ENCODE data around the gene SPDEF.

SPDEF gene

GRCh38 chr6:34578445-34579262 is 22.5 kb upstream of the SPDEF start:
- no peak overlapping the region for H2BK15ac ChIP-seq (ENCODE audit: low read depth, poor library complexity, severe bottlenecking)
- 93% methylated on average over 7 of the region's 7 CpGs for WGBS
- no peak for DNase-seq
- no peak overlapping the region for H3K4ac ChIP-seq (ENCODE audit: low read depth in 1 of 2, low read length in 2 of 2)
- H4K91ac ChIP-seq (ENCODE audit: low read length): no peak overlapping the region
- H3K18ac ChIP-seq (ENCODE audit: low read depth in 1 of 2, low read length in 2 of 2): no peak overlapping the region
- no peak overlapping the region for H2BK5ac ChIP-seq (ENCODE audit: low read depth, low read length, poor library complexity, severe bottlenecking)
- H3K4me3 ChIP-seq (ENCODE audit: insufficient read depth in 1 of 2, low read depth in 1 of 2, low read length in 2 of 2): no peak overlapping the region
- H3K27ac ChIP-seq (ENCODE audit: low read length, poor library complexity, severe bottlenecking): no peak overlapping the region
- H2BK12ac ChIP-seq (ENCODE audit: low read length in 2 of 2): no peak overlapping the region
- H3K79me1 ChIP-seq (replicated peaks; ENCODE audit: low read length, poor library complexity, severe bottlenecking): peaks cover 5% of the 10 kb centered on the region
- H3K27me3 ChIP-seq (ENCODE audit: control insufficient read depth in 1 of 2, insufficient read depth in 1 of 2, low read length in 2 of 2): no peaks in the 10 kb centered on the region
- peaks cover 0 to 23% of the 10 kb centered on the region in 2 experiments for H3K36me3 ChIP-seq (ENCODE audit: control insufficient read depth in 1 of 2, insufficient read depth in 2 of 2, low read depth in 1 of 2, low read length in 2 of 2)
- no peak overlapping the region for H2AFZ ChIP-seq (ENCODE audit: low read depth, low read length)
- H3K9ac ChIP-seq (ENCODE audit: low read length): no peak overlapping the region
- no peaks in the 10 kb centered on the region for H3K4me1 ChIP-seq (ENCODE audit: control insufficient read depth, insufficient read depth, low read depth, low read length)
- no peak overlapping the region for H2AK5ac ChIP-seq (ENCODE audit: low read length, severe bottlenecking)
- H4K8ac ChIP-seq (ENCODE audit: low read length): no peak overlapping the region
- H2BK120ac ChIP-seq (ENCODE audit: low read depth, low read length): no peak overlapping the region
- no peak overlapping the region for H3K23ac ChIP-seq (ENCODE audit: low read length in 2 of 2)
- no peaks in the 10 kb centered on the region for H3K9me3 ChIP-seq (ENCODE audit: control insufficient read depth, low read length)
- H3K14ac ChIP-seq (ENCODE audit: low read length in 2 of 2): no peak overlapping the region
- H3K4me2 ChIP-seq (ENCODE audit: low read length, poor library complexity, severe bottlenecking): no peak overlapping the region

GRCh38 chr6:34576286-34576955 is 20.3 kb upstream of the SPDEF start:
- H2BK12ac ChIP-seq (ENCODE audit: low read length in 2 of 2): no peak overlapping the region

DNA sequence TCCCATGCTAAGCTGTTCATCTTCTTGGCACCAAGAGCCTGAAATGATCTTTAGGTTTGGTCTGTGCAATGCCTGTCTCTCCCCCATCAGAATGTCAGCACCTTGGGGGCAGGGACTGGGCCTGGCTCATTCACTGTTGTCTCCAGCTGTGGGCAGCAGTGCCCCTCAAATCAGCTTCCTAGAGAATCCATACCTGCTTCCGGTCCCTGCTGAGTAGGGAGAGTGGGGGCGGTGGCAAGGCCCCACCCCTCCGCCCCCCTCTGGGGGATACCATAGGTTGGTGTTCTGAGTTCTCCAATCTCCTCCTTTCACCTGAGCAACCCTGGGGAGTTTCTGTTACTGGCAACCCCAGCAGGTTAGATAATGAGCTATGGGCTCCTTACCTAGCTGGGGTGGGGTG is 19.2 kb upstream of the SPDEF start:
- DNase-seq: no peak
- Histone ChIP-seq H3K9ac (ENCODE audit: low read length) (no peak overlapping the region), H3K18ac (ENCODE audit: low read depth in 1 of 2, low read length in 2 of 2) (no peak overlapping the region), H3K27ac (ENCODE audit: low read length, poor library complexity, severe bottlenecking) (no peak overlapping the region), H3K4ac (ENCODE audit: low read depth in 1 of 2, low read length in 2 of 2) (no peak overlapping the region), H4K91ac (ENCODE audit: low read length) (no peak overlapping the region), H3K14ac (ENCODE audit: low read length in 2 of 2) (no peak overlapping the region), H2BK5ac (ENCODE audit: low read depth, low read length, poor library complexity, severe bottlenecking) (no peak overlapping the region), H2AFZ (ENCODE audit: low read depth, low read length) (no peak overlapping the region), H3K79me1 (replicated peaks; ENCODE audit: low read length, poor library complexity, severe bottlenecking) (no peaks in the 10 kb centered on the region), H3K4me2 (ENCODE audit: low read length, poor library complexity, severe bottlenecking) (no peak overlapping the region), H3K4me3 (ENCODE audit: insufficient read depth in 1 of 2, low read depth in 1 of 2, low read length in 2 of 2) (no peak overlapping the region), H3K4me1 (ENCODE audit: control insufficient read depth, insufficient read depth, low read depth, low read length) (no peaks in the 10 kb centered on the region), H3K9me3 (ENCODE audit: control insufficient read depth, low read length) (no peaks in the 10 kb centered on the region), H3K36me3 (ENCODE audit: control insufficient read depth in 1 of 2, insufficient read depth in 2 of 2, low read depth in 1 of 2, low read length in 2 of 2) (peaks cover 0 to 4% of the 10 kb centered on the region in 2 experiments), H2BK12ac (ENCODE audit: low read length in 2 of 2) (no peak overlapping the region), H2AK5ac (ENCODE audit: low read length, severe bottlenecking) (no peak overlapping the region), H2BK15ac (ENCODE audit: low read depth, poor library complexity, severe bottlenecking) (no peak overlapping the region), H3K23ac (ENCODE audit: low read length in 2 of 2) (no peak overlapping the region), H2BK120ac (ENCODE audit: low read depth, low read length) (no peak overlapping the region), H4K8ac (ENCODE audit: low read length) (no peak overlapping the region), H3K27me3 (ENCODE audit: control insufficient read depth in 1 of 2, insufficient read depth in 1 of 2, low read length in 2 of 2) (peaks cover 0 to 16% of the 10 kb centered on the region in 2 experiments)
- 60% methylated on average over 1 of the region's 3 CpGs for WGBS

More at GRCh38 chr6:34576286-34576955, 20.3 kb upstream of the SPDEF start:
- Histone ChIP-seq H3K4me2 (ENCODE audit: low read length, poor library complexity, severe bottlenecking) (no peak overlapping the region), H3K18ac (ENCODE audit: low read depth in 1 of 2, low read length in 2 of 2) (no peak overlapping the region), H3K27me3 (ENCODE audit: control insufficient read depth in 1 of 2, insufficient read depth in 1 of 2, low read length in 2 of 2) (peaks cover 0 to 11% of the 10 kb centered on the region in 2 experiments), H3K36me3 (ENCODE audit: control insufficient read depth in 1 of 2, insufficient read depth in 2 of 2, low read depth in 1 of 2, low read length in 2 of 2) (peaks cover 0 to 8% of the 10 kb centered on the region in 2 experiments), H3K27ac (ENCODE audit: low read length, poor library complexity, severe bottlenecking) (no peak overlapping the region), H2BK120ac (ENCODE audit: low read depth, low read length) (no peak overlapping the region), H2BK15ac (ENCODE audit: low read depth, poor library complexity, severe bottlenecking) (peak overlapping the region; percentile 0), H4K91ac (ENCODE audit: low read length) (no peak overlapping the region), H3K79me1 (replicated peaks; ENCODE audit: low read length, poor library complexity, severe bottlenecking) (no peaks in the 10 kb centered on the region), H2AFZ (ENCODE audit: low read depth, low read length) (no peak overlapping the region), H3K9ac (ENCODE audit: low read length) (no peak overlapping the region), H2BK5ac (ENCODE audit: low read depth, low read length, poor library complexity, severe bottlenecking) (no peak overlapping the region), H4K8ac (ENCODE audit: low read length) (no peak overlapping the region), H2AK5ac (ENCODE audit: low read length, severe bottlenecking) (no peak overlapping the region), H3K9me3 (ENCODE audit: control insufficient read depth, low read length) (no peaks in the 10 kb centered on the region), H3K23ac (ENCODE audit: low read length in 2 of 2) (no peak overlapping the region), H3K4me3 (ENCODE audit: insufficient read depth in 1 of 2, low read depth in 1 of 2, low read length in 2 of 2) (no peak overlapping the region), H3K14ac (ENCODE audit: low read length in 2 of 2) (no peak overlapping the region), H3K4me1 (ENCODE audit: control insufficient read depth, insufficient read depth, low read depth, low read length) (no peaks in the 10 kb centered on the region), H3K4ac (ENCODE audit: low read depth in 1 of 2, low read length in 2 of 2) (no peak overlapping the region)
- DNase-seq: peak; percentile 18
- 99% methylated on average over 16 of the region's 18 CpGs for WGBS

GRCh38 chr6:34574647-34575293 is 18.6 kb upstream of the SPDEF start:
- Histone ChIP-seq H2BK12ac (ENCODE audit: low read length in 2 of 2) (no peak overlapping the region), H2AK5ac (ENCODE audit: low read length, severe bottlenecking) (no peak overlapping the region), H3K18ac (ENCODE audit: low read depth in 1 of 2, low read length in 2 of 2) (no peak overlapping the region), H2BK15ac (ENCODE audit: low read depth, poor library complexity, severe bottlenecking) (no peak overlapping the region), H3K36me3 (ENCODE audit: control insufficient read depth in 1 of 2, insufficient read depth in 2 of 2, low read depth in 1 of 2, low read length in 2 of 2) (peaks cover 0 to 4% of the 10 kb centered on the region in 2 experiments), H3K14ac (ENCODE audit: low read length in 2 of 2) (no peak overlapping the region), H3K4me3 (ENCODE audit: insufficient read depth in 1 of 2, low read depth in 1 of 2, low read length in 2 of 2) (no peak overlapping the region), H2AFZ (ENCODE audit: low read depth, low read length) (no peak overlapping the region), H3K9me3 (ENCODE audit: control insufficient read depth, low read length) (no peaks in the 10 kb centered on the region), H3K4me1 (ENCODE audit: control insufficient read depth, insufficient read depth, low read depth, low read length) (no peaks in the 10 kb centered on the region), H3K79me1 (replicated peaks; ENCODE audit: low read length, poor library complexity, severe bottlenecking) (no peaks in the 10 kb centered on the region), H3K27me3 (ENCODE audit: control insufficient read depth in 1 of 2, insufficient read depth in 1 of 2, low read length in 2 of 2) (peaks cover 0 to 18% of the 10 kb centered on the region in 2 experiments), H2BK5ac (ENCODE audit: low read depth, low read length, poor library complexity, severe bottlenecking) (no peak overlapping the region), H3K9ac (ENCODE audit: low read length) (no peak overlapping the region), H3K23ac (ENCODE audit: low read length in 2 of 2) (no peak overlapping the region), H3K4ac (ENCODE audit: low read depth in 1 of 2, low read length in 2 of 2) (no peak overlapping the region), H4K8ac (ENCODE audit: low read length) (no peak overlapping the region), H2BK120ac (ENCODE audit: low read depth, low read length) (no peak overlapping the region), H3K27ac (ENCODE audit: low read length, poor library complexity, severe bottlenecking) (no peak overlapping the region), H4K91ac (ENCODE audit: low read length) (no peak overlapping the region), H3K4me2 (ENCODE audit: low read length, poor library complexity, severe bottlenecking) (no peak overlapping the region)
- DNase-seq: no peak
- WGBS: 94% methylated on average over 10 of the region's 10 CpGs
